Lower lobe of right lung (tissue), 2 donors: ENCODE data around the gene PPP6R2. TPM values are rescaled to one million over a fixed set of nuclear protein-coding genes. Genes with fewer than 3 reads are reported as not detected.

Experiments
- ATAC-seq, 2 donors: fragments of 200-7000 bp; cut with Tn5 transposase; one replicate each; pipeline ENCODE4 v1.9.1; 2020 to 2022; ENCODE audit warnings: mild to moderate bottlenecking in 2 of 2, moderate library complexity in 2 of 2
- DNase-seq: peaks from one replicate; pipeline ENCODE4 v3.0.0-alpha.2; 2020
- H3K27ac ChIP-seq: fragments of 200-600 bp; one replicate; pipeline ENCODE4 v1.8.0; 2022
- H3K27me3 ChIP-seq: fragments of 200-600 bp; one replicate; pipeline ENCODE4 v1.8.0; 2022; ENCODE audit warnings: low read depth
- H3K36me3 ChIP-seq: fragments of 200-600 bp; one replicate; pipeline ENCODE4 v1.8.0; 2022; ENCODE audit warnings: mild to moderate bottlenecking
- H3K4me1 ChIP-seq: fragments of 200-600 bp; one replicate; pipeline ENCODE4 v1.8.0; 2022
- H3K4me3 ChIP-seq: fragments of 200-600 bp; one replicate; pipeline ENCODE4 v1.8.0; 2022; ENCODE audit warnings: mild to moderate bottlenecking
- H3K9me3 ChIP-seq: fragments of 200-600 bp; one replicate; pipeline ENCODE4 v1.8.0; 2022
- CTCF ChIP-seq: fragments of 200-600 bp; IDR thresholded peaks from one replicate; pipeline ENCODE4 v1.8.0; 2022; ENCODE audit warnings: antibody characterized with exemption, mild to moderate bottlenecking
- intact Hi-C: fragments of 100-400 bp; cut with DNase I; formaldehyde crosslinking; loops from one replicate; pipeline ENCODE4 v1.11.0; 2022
- total RNA-seq: library from RNA; stranded (reverse); fragmentation: NEBNext Ultra II Directional; extraction: Animal tissue kit (Norgen Biotek cat#: 25700); gene quantifications from one replicate; pipeline ENCODE4 v1.2.1, GENCODE V29; 2021
- donor health status: DM: no; HTN: yes; CAD: no; lungs with severe emphysema.

PPP6R2 gene
- total RNA-seq, 1 donor from 2014 or later, result 52.5 TPM

GRCh38 chr22:50438305-50439275, 95.5 kb downstream of the PPP6R2 start:
- intact Hi-C loops, result no loop called here
- ATAC-seq (no peak), DNase-seq (peak; percentile 43)
- Histone ChIP-seq H3K36me3 (peaks cover 81% of the 10 kb centered on the region), H3K4me1 (peaks cover 2% of the 10 kb centered on the region), H3K4me3 (no peak overlapping the region), H3K27ac (no peak overlapping the region), H3K27me3 (no peaks in the 10 kb centered on the region), H3K9me3 (no peaks in the 10 kb centered on the region)
- no peak for TF ChIP-seq CTCF

GRCh38 chr22:50439314-50439870, 96.3 kb downstream of the PPP6R2 start:
- intact Hi-C loops, result no loop called here
- peak; percentile 34 for DNase-seq

GRCh38 chr22:50439871-50440331, 96.8 kb downstream of the PPP6R2 start:
- Histone ChIP-seq H3K9me3 (no peaks in the 10 kb centered on the region), H3K4me1 (peaks cover 16% of the 10 kb centered on the region), H3K4me3 (no peak overlapping the region), H3K27ac (no peak overlapping the region), H3K27me3 (no peaks in the 10 kb centered on the region), H3K36me3 (peaks cover 78% of the 10 kb centered on the region)
- intact Hi-C loops, result no loop called here
- no peak for ATAC-seq
- TF ChIP-seq CTCF, result no peak
- DNase-seq, result peak; percentile 38

More at GRCh38 chr22:50439314-50439870, 96.3 kb downstream of the PPP6R2 start:
- Histone ChIP-seq H3K4me3 (no peak overlapping the region), H3K9me3 (no peaks in the 10 kb centered on the region), H3K27ac (no peak overlapping the region), H3K27me3 (no peaks in the 10 kb centered on the region), H3K36me3 (peaks cover 81% of the 10 kb centered on the region), H3K4me1 (peaks cover 10% of the 10 kb centered on the region)
- no peak for TF ChIP-seq CTCF
- ATAC-seq, result no peak

GRCh38 chr22:50440544-50441249, 97.6 kb downstream of the PPP6R2 start:
- no peak for ATAC-seq
- Histone ChIP-seq H3K27me3 (no peaks in the 10 kb centered on the region), H3K4me3 (no peak overlapping the region), H3K4me1 (peaks cover 23% of the 10 kb centered on the region), H3K36me3 (peaks cover 77% of the 10 kb centered on the region), H3K27ac (no peak overlapping the region), H3K9me3 (no peaks in the 10 kb centered on the region)
- intact Hi-C loops, result no loop called here
- peak; percentile 47 for DNase-seq
- TF ChIP-seq CTCF, result no peak

- DNase-seq (peak; percentile 38), ATAC-seq (no peak)
- H3K27ac ChIP-seq, result no peak overlapping the region
- H3K27me3 ChIP-seq, result no peaks in the 10 kb centered on the region
- intact Hi-C loops, result no loop called here
- H3K4me1 ChIP-seq, result peaks cover 25% of the 10 kb centered on the region
- H3K4me3 ChIP-seq, result no peak overlapping the region
- H3K36me3 ChIP-seq, result peaks cover 77% of the 10 kb centered on the region
- no peaks in the 10 kb centered on the region for H3K9me3 ChIP-seq
- TF ChIP-seq CTCF, result no peak
Observed at GRCh38 chr22:50441428-50441993, 98.4 kb downstream of the PPP6R2 start.
